ENCODE results near the gene LRRC8B.
"Not testable (repeated sequence)": the region's sequence is repeated elsewhere in the genome, so short reads cannot be mapped to it uniquely, and the experiment has no call there.

The LRRC8B gene

DNA sequence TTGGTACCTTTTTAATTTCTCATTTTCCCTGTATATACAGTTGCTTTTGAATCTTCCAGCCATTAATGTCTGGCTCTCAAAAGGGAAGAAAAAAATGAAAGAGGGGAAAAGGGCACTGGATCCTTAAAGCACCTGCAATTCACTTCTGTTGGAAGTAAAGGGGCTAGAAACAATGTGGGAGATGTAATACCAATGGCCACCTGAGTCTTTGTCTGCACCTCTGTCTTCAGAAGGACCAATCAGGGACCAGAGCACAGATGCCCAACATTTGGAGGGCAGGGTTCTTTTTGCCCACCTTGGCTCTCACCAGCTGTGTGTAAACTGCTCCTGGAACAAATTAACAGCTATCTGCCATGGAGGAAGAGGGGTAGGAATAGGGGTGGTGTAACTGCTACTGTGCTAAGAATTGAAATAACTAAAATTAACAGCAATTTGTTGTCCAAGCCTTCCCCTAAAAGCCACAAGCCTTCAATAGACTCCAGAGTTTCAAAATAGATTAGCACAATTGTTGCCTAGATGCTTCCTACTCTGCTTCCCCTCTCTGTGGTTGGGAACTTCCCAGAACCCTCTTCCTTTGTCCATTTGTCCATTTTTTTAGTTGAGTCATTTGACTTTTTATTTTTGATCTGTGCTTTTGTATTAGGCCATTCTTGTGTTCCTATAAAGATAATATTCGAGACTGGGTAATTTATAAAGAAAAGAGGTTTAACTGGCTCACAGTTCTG, 11.5 kb upstream of the LRRC8B start:
- H3K4me3 ChIP-seq (ENCODE audit: low read length), result no peak overlapping the region
- no peak for DNase-seq (ENCODE audit: low read depth)
- TF ChIP-seq, protein P1, sequence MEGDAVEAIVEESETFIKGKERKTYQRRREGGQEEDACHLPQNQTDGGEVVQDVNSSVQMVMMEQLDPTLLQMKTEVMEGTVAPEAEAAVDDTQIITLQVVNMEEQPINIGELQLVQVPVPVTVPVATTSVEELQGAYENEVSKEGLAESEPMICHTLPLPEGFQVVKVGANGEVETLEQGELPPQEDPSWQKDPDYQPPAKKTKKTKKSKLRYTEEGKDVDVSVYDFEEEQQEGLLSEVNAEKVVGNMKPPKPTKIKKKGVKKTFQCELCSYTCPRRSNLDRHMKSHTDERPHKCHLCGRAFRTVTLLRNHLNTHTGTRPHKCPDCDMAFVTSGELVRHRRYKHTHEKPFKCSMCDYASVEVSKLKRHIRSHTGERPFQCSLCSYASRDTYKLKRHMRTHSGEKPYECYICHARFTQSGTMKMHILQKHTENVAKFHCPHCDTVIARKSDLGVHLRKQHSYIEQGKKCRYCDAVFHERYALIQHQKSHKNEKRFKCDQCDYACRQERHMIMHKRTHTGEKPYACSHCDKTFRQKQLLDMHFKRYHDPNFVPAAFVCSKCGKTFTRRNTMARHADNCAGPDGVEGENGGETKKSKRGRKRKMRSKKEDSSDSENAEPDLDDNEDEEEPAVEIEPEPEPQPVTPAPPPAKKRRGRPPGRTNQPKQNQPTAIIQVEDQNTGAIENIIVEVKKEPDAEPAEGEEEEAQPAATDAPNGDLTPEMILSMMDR (conservative IDR thresholded peaks at IDR 0.05; ENCODE audit: low read depth, low read length), result no peak

DNA sequence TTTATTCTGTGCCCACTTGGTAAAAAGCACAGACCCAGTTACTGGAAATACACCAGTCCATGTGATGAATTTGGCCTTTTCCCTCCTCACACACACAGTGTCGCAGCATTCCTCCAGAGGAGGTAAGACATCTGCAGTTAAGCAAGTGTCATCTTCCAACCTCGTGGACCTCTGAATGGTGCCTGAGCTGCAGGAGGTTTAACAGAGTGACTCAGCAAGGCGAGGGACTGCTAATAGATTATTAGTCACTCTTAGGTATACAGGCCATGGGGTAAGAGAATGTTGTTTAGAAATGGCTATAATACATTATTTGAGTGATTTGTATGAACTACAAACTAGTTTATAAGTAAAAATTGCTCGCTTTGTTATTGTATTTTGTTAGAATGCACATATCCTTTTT, 8.6 kb upstream of the LRRC8B start:
- no peak overlapping the region for H3K4me3 ChIP-seq (ENCODE audit: low read length)
- TF ChIP-seq, protein P1 (conservative IDR thresholded peaks at IDR 0.05; ENCODE audit: low read depth, low read length), result no peak
- no peak for DNase-seq (ENCODE audit: low read depth)

DNA sequence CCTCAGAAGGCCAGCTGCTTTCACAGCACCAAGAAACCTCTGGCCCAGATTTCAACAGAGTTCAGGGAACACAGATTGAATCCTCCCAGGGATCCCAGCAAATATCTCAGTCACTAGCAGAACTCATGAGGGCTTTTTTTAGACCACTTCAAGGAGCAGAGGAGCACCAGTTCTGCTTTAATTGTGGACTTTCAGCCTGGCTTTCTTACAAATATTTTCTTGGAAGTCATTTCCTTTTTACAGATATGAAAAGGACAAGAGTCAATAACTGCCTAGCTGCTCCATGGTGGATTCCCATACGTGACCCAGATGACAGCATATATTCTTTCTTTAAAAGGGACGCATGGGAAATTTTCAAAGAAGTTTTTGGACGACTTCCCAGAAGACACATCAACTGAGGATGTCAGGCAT, 6.4 kb upstream of the LRRC8B start:
- no peak for DNase-seq (ENCODE audit: low read depth)
- TF ChIP-seq, protein P1 (conservative IDR thresholded peaks at IDR 0.05; ENCODE audit: low read depth, low read length), result no peak
- H3K4me3 ChIP-seq (ENCODE audit: low read length), result no peak overlapping the region

DNA sequence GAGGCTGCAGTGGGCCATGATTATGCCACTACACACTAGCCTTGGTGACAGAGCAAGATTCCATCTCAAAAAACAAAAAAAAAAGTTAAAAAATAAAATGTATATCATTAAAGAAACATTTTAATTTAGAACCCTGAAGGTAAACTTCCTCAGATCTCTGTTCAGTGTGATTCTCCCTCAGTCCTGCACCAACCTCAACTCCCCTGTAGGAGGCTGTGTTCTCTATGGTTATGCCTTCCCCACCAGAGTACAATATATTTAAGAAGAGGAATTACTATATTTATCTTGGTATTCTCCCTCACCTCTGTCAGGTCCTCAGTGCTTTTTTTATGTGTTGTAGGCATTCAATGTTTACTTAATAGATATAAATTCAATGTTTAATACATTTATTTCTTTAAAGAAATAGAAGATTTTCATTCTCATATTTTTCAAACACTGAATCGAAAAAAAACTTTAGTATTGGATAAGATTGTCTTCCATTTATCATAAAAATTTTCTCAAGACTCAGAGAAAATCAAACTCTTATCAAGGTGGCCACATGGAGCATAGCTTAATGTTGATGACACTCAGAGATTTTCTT, 4.8 kb upstream of the LRRC8B start:
- TF ChIP-seq, protein P1 (conservative IDR thresholded peaks at IDR 0.05; ENCODE audit: low read depth, low read length), result peak; percentile 75
- no peak for DNase-seq (ENCODE audit: low read depth)
- no peak overlapping the region for H3K4me3 ChIP-seq (ENCODE audit: low read length)

DNA sequence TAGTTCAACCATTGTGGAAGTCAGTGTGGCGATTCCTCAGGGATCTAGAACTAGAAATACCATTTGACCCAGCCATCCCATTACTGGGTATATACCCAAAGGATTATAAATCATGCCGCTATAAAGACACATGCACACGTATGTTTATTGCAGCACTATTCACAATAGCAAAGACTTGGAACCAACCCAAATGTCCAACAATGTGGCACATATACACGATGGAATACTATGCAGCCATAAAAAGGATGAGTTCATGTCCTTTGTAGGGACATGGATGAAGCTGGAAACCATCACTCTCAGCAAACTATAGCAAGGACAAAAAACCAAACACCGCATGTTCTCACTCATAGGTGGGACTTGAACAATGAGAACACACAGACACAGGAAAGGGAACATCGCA, 2.7 kb upstream of the LRRC8B start:
- not testable (repeated sequence) for H3K4me3 ChIP-seq (ENCODE audit: low read length); DNase-seq (ENCODE audit: low read depth)

DNA sequence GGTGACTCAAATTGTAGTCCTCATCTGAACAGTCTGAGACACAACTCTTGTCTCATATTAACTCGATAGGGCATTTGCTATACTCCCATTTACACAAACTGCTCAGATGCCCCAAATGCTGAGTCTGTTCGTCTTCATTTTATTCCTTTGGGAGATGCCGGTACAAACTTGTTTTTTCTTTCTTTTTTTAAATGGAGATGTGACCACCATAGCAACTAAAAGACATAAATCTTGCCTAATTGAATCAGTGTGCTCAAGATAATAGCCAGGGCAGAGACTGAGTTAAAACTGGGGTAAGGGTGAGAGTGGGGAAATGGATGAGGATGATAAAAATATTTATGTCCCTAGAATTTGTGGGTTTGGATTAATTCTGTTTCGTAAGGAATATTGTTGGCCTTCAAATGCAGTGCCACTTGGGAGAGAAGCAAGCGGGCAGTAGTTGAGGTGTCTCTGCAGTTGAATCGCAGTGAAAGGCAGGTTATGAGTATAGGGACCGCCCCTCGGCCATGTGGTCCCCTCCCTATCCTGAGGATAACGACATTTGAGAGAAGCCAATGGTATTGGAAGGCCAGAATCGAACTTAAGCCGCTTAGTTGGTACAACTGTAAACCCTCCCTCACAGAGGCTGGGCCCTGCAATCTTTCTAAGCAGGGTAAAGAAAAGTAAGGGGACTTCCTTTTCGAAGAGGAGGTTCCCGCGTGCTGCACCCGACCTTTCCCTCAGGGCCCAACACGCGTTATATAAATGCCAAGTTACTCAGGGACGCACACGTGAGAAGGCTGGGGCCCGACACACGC, 859 bp upstream of the LRRC8B start:
- TF ChIP-seq, protein P1 (conservative IDR thresholded peaks at IDR 0.05; ENCODE audit: low read depth, low read length), result no peak
- peak; percentile 52 for DNase-seq (ENCODE audit: low read depth)
- H3K4me3 ChIP-seq (ENCODE audit: low read length), result peak overlapping the region; percentile 95

DNA sequence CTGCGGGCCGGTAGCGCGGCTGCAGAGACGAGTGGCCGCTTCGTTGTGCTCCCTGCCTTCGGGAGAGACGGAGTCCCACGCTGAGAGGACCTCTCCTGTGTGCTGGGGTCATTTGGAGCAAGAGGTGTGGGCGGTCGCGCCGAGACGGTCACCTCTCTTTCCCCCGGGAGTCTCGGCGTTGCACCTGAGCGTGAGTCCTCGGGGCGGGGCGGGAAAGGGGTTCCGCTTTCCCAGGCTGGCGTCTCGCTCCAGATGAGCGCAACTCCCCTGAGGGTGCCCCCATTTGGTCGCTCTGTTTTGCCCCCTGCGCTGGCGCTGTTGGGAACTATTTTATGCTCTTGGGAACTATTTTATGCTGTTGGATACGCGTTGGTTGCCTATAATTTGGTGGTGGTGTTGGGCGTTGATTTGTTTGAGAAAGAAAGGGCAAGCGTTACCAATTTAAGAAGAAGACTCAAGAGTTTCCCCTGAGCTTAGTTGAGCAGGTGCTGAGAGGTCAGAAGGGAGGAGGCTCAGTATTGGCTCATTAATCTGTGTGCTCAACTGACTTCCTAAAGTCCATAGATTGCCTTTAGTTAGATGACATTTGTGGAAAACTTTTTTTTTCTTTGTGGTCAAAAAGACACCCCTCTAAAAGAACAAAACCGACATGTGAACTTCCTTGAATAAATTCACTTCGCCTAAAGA, 683 bp downstream of the LRRC8B start:
- no peak for DNase-seq (ENCODE audit: low read depth)
- TF ChIP-seq, protein P1 (conservative IDR thresholded peaks at IDR 0.05; ENCODE audit: low read depth, low read length), result no peak
- H3K4me3 ChIP-seq (ENCODE audit: low read length), result peak overlapping the region; percentile 95
